WTC11 (cell line): ENCODE data around the gene PDZRN4.

Experiments used
- IRF2 ChIP-seq: sonication (generic); formaldehyde crosslinking; IDR thresholded peaks from 2 replicates; pipeline ENCODE4 v1.8.0; 2022; ENCODE audit warnings: low read depth, missing genetic modification reagents, borderline replicate concordance
- SP1 ChIP-seq: sonication (generic); formaldehyde crosslinking; conservative IDR thresholded peaks from 2 replicates; pipeline ENCODE4 v1.8.1; 2022; ENCODE audit warnings: missing genetic modification reagents
- ZNF317 ChIP-seq: sonication (generic); formaldehyde crosslinking; IDR thresholded peaks from 2 replicates; pipeline ENCODE4 v1.8.1; 2023; ENCODE audit warnings: low read depth, mild to moderate bottlenecking, moderate library complexity, missing genetic modification reagents, borderline replicate concordance
- TF ChIP-seq, protein P1 (sequence below): fragments of 200-600 bp; IDR thresholded peaks from 2 replicates; pipeline ENCODE4 v1.8.0; 2022; ENCODE audit warnings: antibody characterized with exemption
- TF ChIP-seq, protein P2 (sequence below): sonication (generic); formaldehyde crosslinking; conservative IDR thresholded peaks from 2 replicates; pipeline ENCODE4 v1.8.1; 2023; ENCODE audit warnings: mild to moderate bottlenecking, low read depth, missing genetic modification reagents, moderate library complexity
- TF ChIP-seq, protein P3 (sequence below): sonication (generic); formaldehyde crosslinking; conservative IDR thresholded peaks from 2 replicates; pipeline ENCODE4 v1.8.1; 2022; ENCODE audit warnings: mild to moderate bottlenecking, missing genetic modification reagents

DNA sequence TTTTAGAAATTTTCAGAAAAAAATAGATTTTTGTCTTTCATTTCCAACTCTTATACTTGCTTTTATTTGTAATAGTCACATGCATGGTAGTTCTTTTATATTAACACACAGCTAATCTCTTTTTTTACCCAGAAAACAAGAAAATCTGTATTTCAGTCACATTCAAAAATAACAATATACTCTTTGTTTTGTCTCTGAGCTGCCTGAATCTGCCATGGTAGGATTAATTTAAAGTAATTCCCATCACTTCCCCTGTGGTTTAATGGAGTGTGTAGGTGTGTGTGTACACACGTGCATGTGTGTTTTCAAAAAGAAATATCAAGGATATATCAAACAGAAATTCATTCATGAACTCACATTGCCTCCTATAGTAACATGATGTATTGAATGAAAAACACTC is 42.6 kb downstream of the PDZRN4 start:
- TF ChIP-seq, protein P1, sequence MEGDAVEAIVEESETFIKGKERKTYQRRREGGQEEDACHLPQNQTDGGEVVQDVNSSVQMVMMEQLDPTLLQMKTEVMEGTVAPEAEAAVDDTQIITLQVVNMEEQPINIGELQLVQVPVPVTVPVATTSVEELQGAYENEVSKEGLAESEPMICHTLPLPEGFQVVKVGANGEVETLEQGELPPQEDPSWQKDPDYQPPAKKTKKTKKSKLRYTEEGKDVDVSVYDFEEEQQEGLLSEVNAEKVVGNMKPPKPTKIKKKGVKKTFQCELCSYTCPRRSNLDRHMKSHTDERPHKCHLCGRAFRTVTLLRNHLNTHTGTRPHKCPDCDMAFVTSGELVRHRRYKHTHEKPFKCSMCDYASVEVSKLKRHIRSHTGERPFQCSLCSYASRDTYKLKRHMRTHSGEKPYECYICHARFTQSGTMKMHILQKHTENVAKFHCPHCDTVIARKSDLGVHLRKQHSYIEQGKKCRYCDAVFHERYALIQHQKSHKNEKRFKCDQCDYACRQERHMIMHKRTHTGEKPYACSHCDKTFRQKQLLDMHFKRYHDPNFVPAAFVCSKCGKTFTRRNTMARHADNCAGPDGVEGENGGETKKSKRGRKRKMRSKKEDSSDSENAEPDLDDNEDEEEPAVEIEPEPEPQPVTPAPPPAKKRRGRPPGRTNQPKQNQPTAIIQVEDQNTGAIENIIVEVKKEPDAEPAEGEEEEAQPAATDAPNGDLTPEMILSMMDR, result no peak
- no peak for TF ChIP-seq IRF2 (CRISPR knock-in tag)
- TF ChIP-seq, protein P2, sequence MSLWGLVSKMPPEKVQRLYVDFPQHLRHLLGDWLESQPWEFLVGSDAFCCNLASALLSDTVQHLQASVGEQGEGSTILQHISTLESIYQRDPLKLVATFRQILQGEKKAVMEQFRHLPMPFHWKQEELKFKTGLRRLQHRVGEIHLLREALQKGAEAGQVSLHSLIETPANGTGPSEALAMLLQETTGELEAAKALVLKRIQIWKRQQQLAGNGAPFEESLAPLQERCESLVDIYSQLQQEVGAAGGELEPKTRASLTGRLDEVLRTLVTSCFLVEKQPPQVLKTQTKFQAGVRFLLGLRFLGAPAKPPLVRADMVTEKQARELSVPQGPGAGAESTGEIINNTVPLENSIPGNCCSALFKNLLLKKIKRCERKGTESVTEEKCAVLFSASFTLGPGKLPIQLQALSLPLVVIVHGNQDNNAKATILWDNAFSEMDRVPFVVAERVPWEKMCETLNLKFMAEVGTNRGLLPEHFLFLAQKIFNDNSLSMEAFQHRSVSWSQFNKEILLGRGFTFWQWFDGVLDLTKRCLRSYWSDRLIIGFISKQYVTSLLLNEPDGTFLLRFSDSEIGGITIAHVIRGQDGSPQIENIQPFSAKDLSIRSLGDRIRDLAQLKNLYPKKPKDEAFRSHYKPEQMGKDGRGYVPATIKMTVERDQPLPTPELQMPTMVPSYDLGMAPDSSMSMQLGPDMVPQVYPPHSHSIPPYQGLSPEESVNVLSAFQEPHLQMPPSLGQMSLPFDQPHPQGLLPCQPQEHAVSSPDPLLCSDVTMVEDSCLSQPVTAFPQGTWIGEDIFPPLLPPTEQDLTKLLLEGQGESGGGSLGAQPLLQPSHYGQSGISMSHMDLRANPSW (CRISPR knock-in tag), result no peak
- no peak for TF ChIP-seq ZNF317 (CRISPR knock-in tag)
- TF ChIP-seq SP1 (CRISPR knock-in tag), result no peak
- TF ChIP-seq, protein P3, sequence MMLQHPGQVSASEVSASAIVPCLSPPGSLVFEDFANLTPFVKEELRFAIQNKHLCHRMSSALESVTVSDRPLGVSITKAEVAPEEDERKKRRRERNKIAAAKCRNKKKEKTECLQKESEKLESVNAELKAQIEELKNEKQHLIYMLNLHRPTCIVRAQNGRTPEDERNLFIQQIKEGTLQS, result no peak
